Measurements from ENCODE around the gene SYNM.

Gene SYNM

DNA sequence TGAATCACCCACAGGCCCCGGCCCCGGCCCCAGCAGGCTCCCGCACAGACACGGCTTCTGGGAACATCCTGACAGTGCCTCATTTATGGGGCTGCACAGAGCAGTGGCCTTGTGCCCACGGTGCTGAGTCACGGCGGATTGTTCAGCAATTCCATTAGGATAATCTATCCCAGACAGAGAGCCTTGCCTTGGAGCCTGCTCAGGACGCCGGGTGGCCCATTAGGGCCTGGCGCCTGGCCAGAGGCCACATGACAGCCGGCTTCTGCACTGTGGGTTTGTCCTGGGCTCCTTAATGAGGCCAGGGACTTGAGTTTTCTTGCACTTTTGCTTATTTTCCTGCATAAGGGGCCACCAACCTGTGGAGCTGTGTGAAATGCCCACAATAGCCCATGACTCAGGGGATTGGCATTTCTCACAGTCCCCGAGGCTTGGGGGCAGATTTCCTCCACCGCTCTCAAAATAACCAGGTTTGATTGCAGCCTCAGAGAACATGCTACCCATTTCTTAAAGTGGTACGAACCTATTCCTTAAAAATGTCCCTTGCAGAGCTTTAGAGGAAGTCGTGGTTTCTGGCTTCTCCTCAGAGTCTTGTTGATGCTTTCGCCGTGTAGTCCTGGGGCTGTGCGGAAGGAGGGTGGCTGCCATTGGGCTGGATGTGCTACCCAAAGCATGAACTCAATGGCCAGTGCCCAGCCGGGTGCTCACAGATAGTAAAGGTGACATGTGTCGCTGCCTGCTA is 19.0 kb downstream of the SYNM start:
- Histone ChIP-seq H3K9ac (ENCODE audit: low read length) (no peak overlapping the region), H3K4me3 (ENCODE audit: low read length) (no peak overlapping the region), H3K4me1 (ENCODE audit: control insufficient read depth, insufficient read depth, low read length) (peaks cover 15% of the 10 kb centered on the region)

DNA sequence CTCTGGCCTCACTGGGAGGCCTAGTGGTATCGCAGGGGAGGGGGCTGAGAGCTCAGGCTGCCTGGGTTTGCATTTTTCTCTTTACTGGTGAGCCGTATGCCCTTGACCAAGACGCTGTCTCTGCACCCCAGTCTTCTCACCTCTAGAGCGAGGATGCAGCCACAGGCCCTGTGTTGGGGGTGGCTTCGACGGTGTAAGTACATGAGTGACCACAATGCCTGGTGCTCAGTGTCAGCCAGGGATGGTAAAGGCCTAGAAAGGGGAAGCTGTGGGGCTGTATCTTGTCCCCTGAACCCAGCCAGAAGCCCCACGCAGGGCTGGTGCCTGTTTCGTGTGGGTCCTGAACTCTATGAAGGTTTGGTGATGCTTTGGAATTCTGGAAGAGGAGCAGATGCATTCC is 19.8 kb downstream of the SYNM start:
- no peak overlapping the region for H3K9ac ChIP-seq (ENCODE audit: low read length)

More for the DNA sequence above, 19.0 kb downstream of the SYNM start:
- Histone ChIP-seq H3K27me3 (ENCODE audit: control insufficient read depth, insufficient read depth, low read length) (no peaks in the 10 kb centered on the region), H3K9me3 (ENCODE audit: control insufficient read depth, low read length) (no peaks in the 10 kb centered on the region), H3K36me3 (ENCODE audit: control insufficient read depth, insufficient read depth, low read length) (no peaks in the 10 kb centered on the region)

DNA sequence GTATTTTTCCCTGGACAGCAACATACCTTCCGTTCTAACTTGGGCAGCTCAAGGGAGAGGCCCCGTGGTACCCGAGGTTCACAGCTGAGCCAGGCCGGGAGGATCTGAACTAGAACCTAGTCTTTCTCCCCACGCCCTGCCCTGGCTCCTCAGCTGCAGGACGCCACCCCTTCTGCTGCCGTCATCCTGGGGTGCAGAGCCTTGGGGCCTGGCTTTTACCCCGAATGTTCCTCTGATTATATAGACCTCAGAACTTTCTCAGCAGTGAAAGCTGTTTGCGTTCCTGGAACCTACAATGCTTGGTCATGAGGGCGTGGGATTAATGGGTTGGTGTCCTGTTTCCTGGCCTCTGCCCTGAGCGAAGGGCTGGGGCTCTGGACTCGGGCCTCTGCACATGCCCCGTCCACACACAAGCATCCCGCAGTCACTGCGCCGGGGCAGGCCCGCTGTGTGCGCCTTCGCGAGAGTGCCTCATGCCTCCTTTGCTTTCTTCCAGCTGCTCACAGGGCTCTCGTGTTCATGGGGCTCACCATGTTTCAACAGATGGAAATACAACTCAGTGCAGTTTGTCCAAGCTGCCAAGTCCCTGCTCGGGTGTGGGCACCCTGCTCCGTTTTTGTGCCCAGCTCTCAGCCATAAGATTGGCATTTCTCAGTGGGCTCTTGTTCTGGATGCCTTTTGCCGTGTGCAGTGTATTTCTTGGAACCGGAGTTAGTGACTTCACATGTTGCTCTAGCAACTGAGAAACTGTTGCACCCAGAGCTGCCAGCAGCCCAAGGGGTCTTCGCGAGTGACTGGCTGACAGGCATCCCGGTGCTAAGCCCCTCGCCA is 20.4 kb downstream of the SYNM start:
- no peak overlapping the region for H3K4me3 ChIP-seq (ENCODE audit: low read length)
- no peak overlapping the region for H3K9ac ChIP-seq (ENCODE audit: low read length)
- no peaks in the 10 kb centered on the region for H3K27me3 ChIP-seq (ENCODE audit: control insufficient read depth, insufficient read depth, low read length)
- H3K4me1 ChIP-seq (ENCODE audit: control insufficient read depth, insufficient read depth, low read length), result peaks cover 15% of the 10 kb centered on the region
- no peaks in the 10 kb centered on the region for H3K36me3 ChIP-seq (ENCODE audit: control insufficient read depth, insufficient read depth, low read length)
- H3K9me3 ChIP-seq (ENCODE audit: control insufficient read depth, low read length), result no peaks in the 10 kb centered on the region

More for the DNA sequence above, 19.8 kb downstream of the SYNM start:
- no peaks in the 10 kb centered on the region for H3K9me3 ChIP-seq (ENCODE audit: control insufficient read depth, low read length)
- no peaks in the 10 kb centered on the region for H3K36me3 ChIP-seq (ENCODE audit: control insufficient read depth, insufficient read depth, low read length)
- H3K27me3 ChIP-seq (ENCODE audit: control insufficient read depth, insufficient read depth, low read length), result no peaks in the 10 kb centered on the region
- no peak overlapping the region for H3K4me3 ChIP-seq (ENCODE audit: low read length)
- H3K4me1 ChIP-seq (ENCODE audit: control insufficient read depth, insufficient read depth, low read length), result peaks cover 15% of the 10 kb centered on the region

DNA sequence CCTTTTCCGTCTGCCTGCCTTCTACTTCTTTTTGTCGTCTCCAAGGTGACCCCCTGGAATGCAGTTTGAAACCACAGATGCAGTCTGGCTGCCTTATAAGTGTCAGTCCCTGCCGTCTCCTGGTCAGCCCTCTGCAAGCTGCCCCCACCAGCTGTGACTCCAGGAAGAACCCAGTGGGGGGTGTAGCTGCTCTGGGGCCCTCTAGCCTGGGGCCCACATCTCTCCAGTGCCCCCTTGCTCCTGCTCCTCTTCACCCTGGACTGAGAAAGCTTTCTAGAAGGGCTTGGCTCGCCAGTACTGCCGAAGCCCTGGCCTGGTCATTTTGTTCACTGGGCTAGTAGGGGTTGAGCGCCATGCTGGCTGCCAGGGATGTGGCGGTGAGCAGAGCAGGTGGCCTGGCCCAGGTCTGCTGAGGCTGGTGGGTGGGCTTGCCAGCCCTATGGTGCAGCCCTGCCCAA is 21.3 kb downstream of the SYNM start:
- Histone ChIP-seq H3K27me3 (ENCODE audit: control insufficient read depth, insufficient read depth, low read length) (no peaks in the 10 kb centered on the region), H3K4me3 (ENCODE audit: low read length) (no peak overlapping the region), H3K36me3 (ENCODE audit: control insufficient read depth, insufficient read depth, low read length) (no peaks in the 10 kb centered on the region), H3K4me1 (ENCODE audit: control insufficient read depth, insufficient read depth, low read length) (peaks cover 15% of the 10 kb centered on the region), H3K9me3 (ENCODE audit: control insufficient read depth, low read length) (no peaks in the 10 kb centered on the region), H3K9ac (ENCODE audit: low read length) (no peak overlapping the region)

DNA sequence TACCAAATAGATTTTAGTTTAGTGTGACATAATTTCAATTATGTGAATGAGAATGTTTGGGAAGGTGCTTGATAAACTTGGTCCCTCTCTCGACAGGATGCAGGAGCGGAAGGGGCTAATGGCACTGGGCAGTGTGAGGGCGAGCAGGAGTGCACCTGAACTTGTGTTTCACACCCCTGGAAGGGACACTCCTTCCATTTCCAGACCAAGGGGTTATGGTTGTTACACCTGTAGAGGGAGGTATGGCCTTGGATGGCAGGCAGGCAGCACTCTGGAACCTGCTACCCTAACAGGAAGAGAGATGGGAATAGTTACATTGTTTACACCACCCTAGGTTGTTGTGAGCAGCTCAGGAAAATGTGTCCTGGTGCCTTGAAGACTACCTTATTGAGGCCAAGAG is 22.1 kb downstream of the SYNM start:
- no peak overlapping the region for H3K9ac ChIP-seq (ENCODE audit: low read length)
- H3K4me3 ChIP-seq (ENCODE audit: low read length), result no peak overlapping the region
- H3K36me3 ChIP-seq (ENCODE audit: control insufficient read depth, insufficient read depth, low read length), result no peaks in the 10 kb centered on the region
- no peaks in the 10 kb centered on the region for H3K9me3 ChIP-seq (ENCODE audit: control insufficient read depth, low read length)
- H3K27me3 ChIP-seq (ENCODE audit: control insufficient read depth, insufficient read depth, low read length), result no peaks in the 10 kb centered on the region
- H3K4me1 ChIP-seq (ENCODE audit: control insufficient read depth, insufficient read depth, low read length), result peaks cover 15% of the 10 kb centered on the region

DNA sequence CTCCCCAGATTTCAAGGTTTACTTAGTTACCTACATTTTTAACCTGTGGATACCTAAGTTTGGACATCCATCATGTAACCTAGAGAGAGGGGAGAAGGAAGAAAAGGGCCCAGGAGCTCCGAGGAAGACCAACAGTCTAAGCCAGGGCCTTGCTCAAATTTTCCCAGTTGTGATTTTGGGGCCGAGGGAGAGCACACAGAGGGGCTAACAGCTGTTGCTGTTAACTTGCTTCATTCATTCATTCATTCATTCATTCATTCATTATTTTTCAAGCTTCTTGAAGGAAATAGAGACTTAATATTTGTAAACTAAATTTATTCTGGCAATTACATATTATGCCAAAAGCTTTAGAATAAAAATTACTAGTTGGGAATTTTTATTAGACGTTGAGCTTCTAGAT is 22.9 kb downstream of the SYNM start:
- H3K9me3 ChIP-seq (ENCODE audit: control insufficient read depth, low read length), result no peaks in the 10 kb centered on the region
- H3K9ac ChIP-seq (ENCODE audit: low read length), result no peak overlapping the region
- no peaks in the 10 kb centered on the region for H3K27me3 ChIP-seq (ENCODE audit: control insufficient read depth, insufficient read depth, low read length)
- no peak overlapping the region for H3K4me3 ChIP-seq (ENCODE audit: low read length)
- peaks cover 24% of the 10 kb centered on the region for H3K4me1 ChIP-seq (ENCODE audit: control insufficient read depth, insufficient read depth, low read length)
- H3K36me3 ChIP-seq (ENCODE audit: control insufficient read depth, insufficient read depth, low read length), result no peaks in the 10 kb centered on the region

DNA sequence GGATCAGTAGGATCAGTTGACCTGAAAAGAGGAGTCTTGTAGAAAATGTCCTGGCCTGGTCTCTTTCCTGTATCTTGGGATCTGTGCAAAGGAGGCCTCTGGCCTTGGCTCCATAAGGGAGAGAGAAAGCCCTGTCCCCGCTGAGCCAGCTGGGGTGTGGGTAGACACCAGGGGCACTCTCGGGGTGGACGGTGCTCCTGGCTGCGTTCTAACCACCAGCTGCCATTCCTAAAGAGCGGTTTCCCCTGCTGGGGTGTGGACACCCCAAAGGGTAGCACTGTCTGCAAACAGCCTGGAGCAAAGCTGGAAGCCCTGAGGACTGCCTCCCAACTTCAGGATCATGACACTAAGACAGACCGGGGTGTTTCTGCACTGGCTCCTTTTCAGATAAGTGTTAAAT is 23.5 kb downstream of the SYNM start:
- Histone ChIP-seq H3K9me3 (ENCODE audit: control insufficient read depth, low read length) (no peaks in the 10 kb centered on the region), H3K27me3 (ENCODE audit: control insufficient read depth, insufficient read depth, low read length) (no peaks in the 10 kb centered on the region), H3K4me1 (ENCODE audit: control insufficient read depth, insufficient read depth, low read length) (peaks cover 22% of the 10 kb centered on the region), H3K4me3 (ENCODE audit: low read length) (no peak overlapping the region), H3K9ac (ENCODE audit: low read length) (no peak overlapping the region), H3K36me3 (ENCODE audit: control insufficient read depth, insufficient read depth, low read length) (no peaks in the 10 kb centered on the region)

DNA sequence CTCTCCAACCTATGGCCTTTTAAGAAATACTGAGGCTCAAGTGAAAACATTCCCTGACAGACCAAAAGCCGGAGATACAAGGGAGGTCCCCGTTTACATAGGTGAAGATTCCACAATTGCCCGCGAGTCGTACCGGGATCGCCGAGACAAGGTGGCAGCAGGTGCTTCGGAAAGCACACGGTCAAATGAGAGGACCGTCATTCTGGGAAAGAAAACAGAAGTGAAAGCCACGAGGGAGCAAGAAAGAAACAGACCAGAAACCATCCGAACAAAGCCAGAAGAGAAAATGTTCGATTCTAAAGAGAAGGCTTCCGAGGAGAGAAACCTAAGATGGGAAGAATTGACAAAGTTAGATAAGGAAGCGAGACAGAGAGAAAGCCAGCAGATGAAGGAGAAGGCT is 24.8 kb downstream of the SYNM start:
- Histone ChIP-seq H3K9ac (ENCODE audit: low read length) (no peak overlapping the region), H3K36me3 (ENCODE audit: control insufficient read depth, insufficient read depth, low read length) (peaks cover 1% of the 10 kb centered on the region), H3K4me3 (ENCODE audit: low read length) (no peak overlapping the region), H3K4me1 (ENCODE audit: control insufficient read depth, insufficient read depth, low read length) (peaks cover 13% of the 10 kb centered on the region), H3K27me3 (ENCODE audit: control insufficient read depth, insufficient read depth, low read length) (no peaks in the 10 kb centered on the region), H3K9me3 (ENCODE audit: control insufficient read depth, low read length) (no peaks in the 10 kb centered on the region)

DNA sequence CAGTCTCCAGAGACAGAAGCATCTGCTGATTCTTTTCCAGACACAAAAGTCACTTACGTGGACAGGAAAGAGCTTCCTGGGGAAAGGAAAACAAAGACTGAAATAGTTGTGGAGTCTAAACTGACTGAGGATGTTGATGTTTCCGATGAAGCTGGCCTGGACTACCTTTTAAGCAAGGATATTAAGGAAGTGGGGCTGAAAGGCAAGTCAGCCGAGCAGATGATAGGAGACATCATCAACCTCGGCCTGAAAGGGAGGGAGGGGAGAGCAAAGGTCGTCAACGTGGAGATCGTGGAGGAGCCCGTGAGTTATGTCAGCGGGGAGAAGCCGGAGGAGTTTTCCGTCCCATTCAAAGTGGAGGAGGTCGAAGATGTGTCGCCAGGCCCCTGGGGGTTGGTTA is 25.4 kb downstream of the SYNM start:
- Histone ChIP-seq H3K9ac (ENCODE audit: low read length) (no peak overlapping the region), H3K4me3 (ENCODE audit: low read length) (no peak overlapping the region), H3K9me3 (ENCODE audit: control insufficient read depth, low read length) (no peaks in the 10 kb centered on the region), H3K27me3 (ENCODE audit: control insufficient read depth, insufficient read depth, low read length) (no peaks in the 10 kb centered on the region), H3K36me3 (ENCODE audit: control insufficient read depth, insufficient read depth, low read length) (peaks cover 5% of the 10 kb centered on the region), H3K4me1 (ENCODE audit: control insufficient read depth, insufficient read depth, low read length) (peaks cover 18% of the 10 kb centered on the region)

DNA sequence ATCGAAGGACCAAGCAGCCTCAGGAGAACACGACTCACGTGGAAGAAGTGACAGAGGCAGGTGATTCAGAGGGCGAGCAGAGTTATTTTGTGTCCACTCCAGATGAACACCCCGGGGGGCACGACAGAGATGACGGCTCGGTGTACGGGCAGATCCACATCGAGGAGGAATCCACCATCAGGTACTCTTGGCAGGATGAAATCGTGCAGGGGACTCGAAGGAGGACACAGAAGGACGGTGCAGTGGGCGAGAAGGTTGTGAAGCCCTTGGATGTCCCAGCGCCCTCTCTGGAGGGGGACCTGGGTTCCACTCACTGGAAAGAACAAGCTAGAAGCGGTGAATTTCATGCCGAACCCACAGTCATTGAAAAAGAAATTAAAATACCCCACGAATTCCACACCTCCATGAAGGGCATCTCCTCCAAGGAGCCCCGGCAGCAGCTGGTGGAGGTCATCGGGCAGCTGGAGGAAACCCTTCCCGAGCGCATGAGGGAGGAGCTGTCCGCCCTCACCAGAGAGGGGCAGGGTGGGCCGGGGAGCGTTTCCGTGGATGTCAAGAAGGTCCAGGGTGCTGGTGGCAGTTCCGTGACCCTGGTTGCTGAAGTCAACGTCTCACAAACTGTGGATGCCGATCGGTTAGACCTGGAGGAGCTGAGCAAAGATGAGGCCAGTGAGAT is 26.0 kb downstream of the SYNM start:
- no peak overlapping the region for H3K9ac ChIP-seq (ENCODE audit: low read length)
- H3K36me3 ChIP-seq (ENCODE audit: control insufficient read depth, insufficient read depth, low read length), result peaks cover 5% of the 10 kb centered on the region
- peaks cover 22% of the 10 kb centered on the region for H3K4me1 ChIP-seq (ENCODE audit: control insufficient read depth, insufficient read depth, low read length)
- H3K27me3 ChIP-seq (ENCODE audit: control insufficient read depth, insufficient read depth, low read length), result no peaks in the 10 kb centered on the region
- H3K9me3 ChIP-seq (ENCODE audit: control insufficient read depth, low read length), result no peaks in the 10 kb centered on the region
- H3K4me3 ChIP-seq (ENCODE audit: low read length), result no peak overlapping the region

DNA sequence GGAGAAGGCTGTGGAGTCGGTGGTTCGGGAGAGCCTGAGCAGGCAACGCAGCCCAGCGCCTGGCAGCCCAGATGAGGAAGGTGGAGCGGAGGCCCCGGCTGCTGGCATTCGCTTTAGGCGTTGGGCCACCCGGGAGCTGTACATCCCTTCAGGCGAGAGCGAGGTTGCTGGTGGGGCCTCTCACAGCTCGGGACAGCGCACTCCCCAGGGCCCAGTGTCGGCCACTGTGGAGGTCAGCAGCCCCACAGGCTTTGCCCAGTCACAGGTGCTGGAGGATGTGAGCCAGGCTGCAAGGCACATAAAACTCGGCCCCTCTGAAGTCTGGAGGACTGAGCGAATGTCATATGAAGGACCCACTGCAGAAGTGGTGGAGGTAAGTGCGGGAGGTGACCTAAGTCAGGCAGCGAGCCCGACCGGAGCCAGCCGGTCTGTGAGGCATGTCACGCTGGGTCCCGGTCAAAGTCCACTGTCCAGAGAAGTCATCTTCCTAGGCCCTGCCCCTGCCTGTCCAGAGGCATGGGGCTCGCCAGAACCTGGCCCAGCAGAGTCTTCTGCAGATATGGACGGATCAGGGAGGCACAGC is 26.7 kb downstream of the SYNM start:
- Histone ChIP-seq H3K36me3 (ENCODE audit: control insufficient read depth, insufficient read depth, low read length) (peaks cover 5% of the 10 kb centered on the region), H3K4me1 (ENCODE audit: control insufficient read depth, insufficient read depth, low read length) (peaks cover 22% of the 10 kb centered on the region), H3K9me3 (ENCODE audit: control insufficient read depth, low read length) (no peaks in the 10 kb centered on the region), H3K4me3 (ENCODE audit: low read length) (no peak overlapping the region), H3K27me3 (ENCODE audit: control insufficient read depth, insufficient read depth, low read length) (no peaks in the 10 kb centered on the region), H3K9ac (ENCODE audit: low read length) (no peak overlapping the region)

DNA sequence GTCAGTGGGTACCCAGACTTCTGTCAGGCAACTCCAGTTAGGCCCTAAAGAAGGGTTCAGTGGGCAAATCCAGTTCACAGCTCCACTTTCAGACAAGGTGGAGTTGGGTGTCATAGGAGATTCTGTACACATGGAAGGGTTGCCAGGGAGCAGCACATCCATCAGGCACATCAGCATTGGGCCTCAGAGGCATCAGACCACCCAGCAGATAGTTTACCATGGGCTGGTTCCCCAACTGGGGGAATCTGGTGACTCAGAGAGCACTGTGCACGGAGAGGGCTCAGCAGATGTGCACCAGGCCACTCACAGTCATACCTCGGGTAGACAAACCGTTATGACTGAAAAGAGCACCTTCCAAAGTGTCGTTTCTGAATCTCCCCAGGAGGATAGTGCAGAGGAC is 27.2 kb downstream of the SYNM start:
- H3K36me3 ChIP-seq (ENCODE audit: control insufficient read depth, insufficient read depth, low read length), result peaks cover 8% of the 10 kb centered on the region
- H3K9ac ChIP-seq (ENCODE audit: low read length), result no peak overlapping the region
- no peaks in the 10 kb centered on the region for H3K27me3 ChIP-seq (ENCODE audit: control insufficient read depth, insufficient read depth, low read length)
- peaks cover 22% of the 10 kb centered on the region for H3K4me1 ChIP-seq (ENCODE audit: control insufficient read depth, insufficient read depth, low read length)
- H3K9me3 ChIP-seq (ENCODE audit: control insufficient read depth, low read length), result no peaks in the 10 kb centered on the region
- no peak overlapping the region for H3K4me3 ChIP-seq (ENCODE audit: low read length)

Measured in mucosa of stomach (tissue), 1 donor.